ENCODE measurements around the gene PKNOX2. TPM values are rescaled to one million over a fixed set of nuclear protein-coding genes. Genes with fewer than 3 reads are reported as not detected.

Gene PKNOX2
- total RNA-seq, 1 donor from 2014 or later: 12.1 TPM

DNA sequence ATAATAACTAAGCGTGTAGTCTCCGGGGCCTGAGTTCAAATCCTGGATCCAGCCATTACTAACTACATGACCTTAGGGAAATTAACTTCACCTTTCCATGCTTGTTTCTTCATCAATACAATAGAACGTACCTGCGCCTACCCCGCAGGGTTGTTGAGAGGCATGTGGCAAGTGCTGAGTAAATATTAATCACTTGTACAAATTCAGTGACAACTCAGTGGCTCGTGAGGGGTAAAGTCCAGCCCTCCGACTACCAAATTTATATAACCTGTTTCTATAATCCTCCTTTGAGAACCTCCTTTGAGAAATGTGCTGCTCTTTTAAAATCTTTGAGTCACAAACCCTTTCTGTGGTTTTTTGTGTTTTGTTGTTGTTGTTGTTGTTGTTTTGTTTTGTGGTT lies 281.7 kb downstream of the PKNOX2 start:
- H3K27ac ChIP-seq: no peak overlapping the region

GRCh38 chr11:125447721-125448120 lies 283.2 kb downstream of the PKNOX2 start:
- no peaks in the 10 kb centered on the region for H3K27me3 ChIP-seq
- peaks cover 0 to 8% of the 10 kb centered on the region in 2 donors for H3K4me1 ChIP-seq
- no peak for DNase-seq (ENCODE audit: low spot score in 2 of 2)
- H3K27ac ChIP-seq: no peak overlapping the region
- intact Hi-C loops (cut with DNase I): no loop called here
- H3K36me3 ChIP-seq: peaks cover 11 to 39% of the 10 kb centered on the region in 2 donors
- TF ChIP-seq CTCF (IDR thresholded peaks at IDR 0.05): no peak
- H3K9me3 ChIP-seq: no peaks in the 10 kb centered on the region
- H3K4me3 ChIP-seq: no peak overlapping the region

More for the DNA sequence above, 281.7 kb downstream of the PKNOX2 start:
- Histone ChIP-seq H3K27me3 (no peaks in the 10 kb centered on the region), H3K4me3 (no peak overlapping the region), H3K9me3 (no peaks in the 10 kb centered on the region), H3K4me1 (peaks cover 0 to 2% of the 10 kb centered on the region in 2 donors), H3K36me3 (peaks cover 11 to 39% of the 10 kb centered on the region in 2 donors)
- intact Hi-C loops (cut with DNase I): no loop called here
- no peak for DNase-seq (ENCODE audit: low spot score in 2 of 2)
- TF ChIP-seq CTCF (IDR thresholded peaks at IDR 0.05): no peak

- intact Hi-C loops (cut with DNase I): no loop called here
- H3K9me3 ChIP-seq: no peaks in the 10 kb centered on the region
- no peak overlapping the region for H3K27ac ChIP-seq
- peaks cover 0 to 8% of the 10 kb centered on the region in 2 donors for H3K4me1 ChIP-seq
- peaks cover 11 to 36% of the 10 kb centered on the region in 2 donors for H3K36me3 ChIP-seq
- H3K4me3 ChIP-seq: no peak overlapping the region
- no peak for TF ChIP-seq CTCF (IDR thresholded peaks at IDR 0.05)
- DNase-seq (ENCODE audit: low spot score in 2 of 2): no peak
- no peaks in the 10 kb centered on the region for H3K27me3 ChIP-seq
Measured at GRCh38 chr11:125448136-125448535, 283.6 kb downstream of the PKNOX2 start.

DNA sequence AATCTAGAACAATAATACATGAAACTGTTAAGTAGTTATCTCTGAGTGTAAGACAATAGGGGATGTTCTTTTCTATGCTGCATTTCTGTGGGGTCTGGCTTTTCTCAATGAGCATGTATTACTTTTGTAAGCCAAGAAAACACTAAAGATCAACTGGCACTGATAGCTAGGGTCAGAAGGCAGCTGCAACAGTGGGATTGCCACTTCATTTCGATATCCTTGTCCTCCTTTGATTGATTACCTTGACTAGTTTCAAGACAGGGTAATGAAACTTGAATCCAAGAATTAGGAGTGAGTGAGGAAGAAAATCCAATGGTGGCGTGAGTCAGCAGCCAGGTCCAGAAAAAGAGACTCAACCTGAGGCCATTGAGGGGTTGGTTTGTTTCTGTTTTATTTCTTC lies 285.0 kb downstream of the PKNOX2 start:
- intact Hi-C loops (cut with DNase I): no loop called here
- peaks cover 0 to 8% of the 10 kb centered on the region in 2 donors for H3K4me1 ChIP-seq
- H3K9me3 ChIP-seq: no peaks in the 10 kb centered on the region
- H3K4me3 ChIP-seq: no peak overlapping the region
- peaks cover 9 to 24% of the 10 kb centered on the region in 2 donors for H3K36me3 ChIP-seq
- no peak for TF ChIP-seq CTCF (IDR thresholded peaks at IDR 0.05)
- H3K27me3 ChIP-seq: no peaks in the 10 kb centered on the region
- DNase-seq (ENCODE audit: low spot score in 2 of 2): no peak
- no peak overlapping the region for H3K27ac ChIP-seq

- Histone ChIP-seq H3K4me1 (peaks cover 0 to 8% of the 10 kb centered on the region in 2 donors), H3K27me3 (no peaks in the 10 kb centered on the region), H3K27ac (peak overlapping the region; percentile 53 to 59), H3K4me3 (peak overlapping the region in 1 of 2 donors; percentile 18), H3K36me3 (peaks cover 0 to 4% of the 10 kb centered on the region in 2 donors), H3K9me3 (no peaks in the 10 kb centered on the region)
- no peak for TF ChIP-seq CTCF (IDR thresholded peaks at IDR 0.05)
- intact Hi-C loops (cut with DNase I): loop anchor here (2.0 kb wide), 1 partner anchor 45 kb away; the partner anchor contains the start of gene FEZ1
- peak in 1 of 2 donors; percentile 79 for DNase-seq (ENCODE audit: low spot score in 2 of 2)
Measured at GRCh38 chr11:125451400-125452124, 287.0 kb downstream of the PKNOX2 start.

Measured in ascending aorta (tissue), 2 donors.